Mucosa of rectum (tissue), 2 donors: ENCODE data around the gene HIGD1B.
"Not testable (repeated sequence)": the region's sequence is repeated elsewhere in the genome, so short reads cannot be mapped to it uniquely, and the experiment has no call there.

Source experiments
- H3K27ac ChIP-seq, 2 donors: one replicate each; pipeline ENCODE4 v1.7.0; 2013; ENCODE audit warnings: inconsistent platforms in 2 of 2, low read depth in 2 of 2, low read length in 2 of 2
- H3K27me3 ChIP-seq, 2 donors: one replicate each; pipeline ENCODE4 v1.7.0; 2013; ENCODE audit warnings: low read length in 2 of 2; ENCODE audit not compliant: control insufficient read depth in 2 of 2, insufficient read depth in 2 of 2
- H3K36me3 ChIP-seq, 2 donors: one replicate each; pipeline ENCODE4 v1.7.0; 2013; ENCODE audit warnings: low read length in 2 of 2; ENCODE audit not compliant: control insufficient read depth in 2 of 2, insufficient read depth in 2 of 2
- H3K4me1 ChIP-seq, 2 donors: one replicate each; pipeline ENCODE4 v1.7.0; 2013; ENCODE audit warnings: low read length in 2 of 2, mild to moderate bottlenecking in 1 of 2; ENCODE audit not compliant: control insufficient read depth in 2 of 2, insufficient read depth in 2 of 2
- H3K4me3 ChIP-seq, 2 donors: one replicate each; pipeline ENCODE4 v1.7.0; 2013; ENCODE audit warnings: low read length in 2 of 2
- H3K9ac ChIP-seq, 2 donors: one replicate each; pipeline ENCODE4 v1.7.0; 2013; ENCODE audit warnings: low read length in 2 of 2, low read depth in 1 of 2, mild to moderate bottlenecking in 1 of 2
- H3K9me3 ChIP-seq, 2 donors: one replicate each; pipeline ENCODE4 v1.7.0; 2013; ENCODE audit warnings: low read length in 2 of 2; ENCODE audit not compliant: control insufficient read depth in 2 of 2
- donor health status: healthy.
- donor health status: Normal muscosa, but diverticular disease.

Gene HIGD1B

GRCh38 chr17:44847586-44847985 is at the start of gene HIGD1B:
TSS of gene HIGD1B (plus strand) at chr17:44847883. CDS start at chr17:44848153, 270 bp downstream.
- no peak within 1 kb of the TSS for H3K4me3 ChIP-seq
- no peaks in the 10 kb centered on the region for H3K9me3 ChIP-seq
- peaks cover 17 to 22% of the 10 kb centered on the region in 2 donors for H3K36me3 ChIP-seq
- no peak within 1 kb of the TSS for H3K9ac ChIP-seq
- H3K27me3 ChIP-seq = no peaks in the 10 kb centered on the region
- H3K4me1 ChIP-seq = no peaks in the 10 kb centered on the region
- H3K27ac ChIP-seq = no peak within 1 kb of the TSS

GRCh38 chr17:44798356-44798755 is 49.3 kb upstream of the HIGD1B start:
- Histone ChIP-seq H3K4me1 (no peaks in the 10 kb centered on the region), H3K9ac (no peak overlapping the region), H3K4me3 (no peak overlapping the region), H3K9me3 (no peaks in the 10 kb centered on the region), H3K36me3 (no peaks in the 10 kb centered on the region), H3K27me3 (no peaks in the 10 kb centered on the region), H3K27ac (no peak overlapping the region)

- Histone ChIP-seq H3K9me3 (no peaks in the 10 kb centered on the region), H3K36me3 (no peaks in the 10 kb centered on the region), H3K9ac (no peak overlapping the region), H3K27ac (no peak overlapping the region), H3K27me3 (peaks cover 0 to 5% of the 10 kb centered on the region in 2 donors), H3K4me3 (no peak overlapping the region), H3K4me1 (no peaks in the 10 kb centered on the region)
Observed at GRCh38 chr17:44801880-44802279, 45.8 kb upstream of the HIGD1B start.

- peaks cover 0 to 5% of the 10 kb centered on the region in 2 donors for H3K27me3 ChIP-seq
- H3K4me1 ChIP-seq = no peaks in the 10 kb centered on the region
- H3K9me3 ChIP-seq = no peaks in the 10 kb centered on the region
- H3K9ac ChIP-seq = no peak overlapping the region
- H3K36me3 ChIP-seq = no peaks in the 10 kb centered on the region
- H3K4me3 ChIP-seq = no peak overlapping the region
- H3K27ac ChIP-seq = no peak overlapping the region
Observed at GRCh38 chr17:44804302-44805089, 43.2 kb upstream of the HIGD1B start.

- Histone ChIP-seq H3K4me3 (no peak overlapping the region), H3K27ac (no peak overlapping the region), H3K36me3 (no peaks in the 10 kb centered on the region), H3K9ac (no peak overlapping the region), H3K27me3 (peaks cover 0 to 5% of the 10 kb centered on the region in 2 donors), H3K9me3 (no peaks in the 10 kb centered on the region), H3K4me1 (no peaks in the 10 kb centered on the region)
Observed at GRCh38 chr17:44807093-44807816, 40.4 kb upstream of the HIGD1B start.

GRCh38 chr17:44807817-44808155 is 39.9 kb upstream of the HIGD1B start:
- H3K9me3 ChIP-seq = no peaks in the 10 kb centered on the region
- no peaks in the 10 kb centered on the region for H3K36me3 ChIP-seq
- peaks cover 0 to 5% of the 10 kb centered on the region in 2 donors for H3K27me3 ChIP-seq
- H3K9ac ChIP-seq = no peak overlapping the region
- no peaks in the 10 kb centered on the region for H3K4me1 ChIP-seq
- no peak overlapping the region for H3K4me3 ChIP-seq
- H3K27ac ChIP-seq = no peak overlapping the region

GRCh38 chr17:44808156-44808555 is 39.5 kb upstream of the HIGD1B start:
- Histone ChIP-seq H3K36me3 (no peaks in the 10 kb centered on the region), H3K27ac (no peak overlapping the region), H3K4me3 (no peak overlapping the region), H3K9ac (no peak overlapping the region), H3K27me3 (peaks cover 0 to 5% of the 10 kb centered on the region in 2 donors), H3K4me1 (no peaks in the 10 kb centered on the region), H3K9me3 (no peaks in the 10 kb centered on the region)

- H3K27ac ChIP-seq = not testable (repeated sequence)
Observed at GRCh38 chr17:44808656-44809388, 38.9 kb upstream of the HIGD1B start.

GRCh38 chr17:44812263-44812662 is 35.4 kb upstream of the HIGD1B start:
- H3K27me3 ChIP-seq = no peaks in the 10 kb centered on the region
- H3K9ac ChIP-seq = no peak overlapping the region
- H3K27ac ChIP-seq = no peak overlapping the region
- no peaks in the 10 kb centered on the region for H3K4me1 ChIP-seq
- no peaks in the 10 kb centered on the region for H3K36me3 ChIP-seq
- no peak overlapping the region for H3K4me3 ChIP-seq
- H3K9me3 ChIP-seq = no peaks in the 10 kb centered on the region

More at GRCh38 chr17:44808656-44809388, 38.9 kb upstream of the HIGD1B start:
- H3K36me3 ChIP-seq, H3K4me3 ChIP-seq, H3K9me3 ChIP-seq, H3K9ac ChIP-seq, H3K4me1 ChIP-seq, H3K27me3 ChIP-seq: not testable (repeated sequence)

GRCh38 chr17:44818508-44818907 is 29.2 kb upstream of the HIGD1B start:
- not testable (repeated sequence) for H3K4me1 ChIP-seq, H3K27ac ChIP-seq, H3K9me3 ChIP-seq, H3K9ac ChIP-seq, H3K4me3 ChIP-seq, H3K36me3 ChIP-seq, H3K27me3 ChIP-seq
